ENCODE measurements around the gene TTI1. TPM values are rescaled to one million over a fixed set of nuclear protein-coding genes. Genes with fewer than 3 reads are reported as not detected.

Gene TTI1
- total and polyA plus RNA-seq, 2 experiments from 2014 or later: 15.1 TPM

DNA sequence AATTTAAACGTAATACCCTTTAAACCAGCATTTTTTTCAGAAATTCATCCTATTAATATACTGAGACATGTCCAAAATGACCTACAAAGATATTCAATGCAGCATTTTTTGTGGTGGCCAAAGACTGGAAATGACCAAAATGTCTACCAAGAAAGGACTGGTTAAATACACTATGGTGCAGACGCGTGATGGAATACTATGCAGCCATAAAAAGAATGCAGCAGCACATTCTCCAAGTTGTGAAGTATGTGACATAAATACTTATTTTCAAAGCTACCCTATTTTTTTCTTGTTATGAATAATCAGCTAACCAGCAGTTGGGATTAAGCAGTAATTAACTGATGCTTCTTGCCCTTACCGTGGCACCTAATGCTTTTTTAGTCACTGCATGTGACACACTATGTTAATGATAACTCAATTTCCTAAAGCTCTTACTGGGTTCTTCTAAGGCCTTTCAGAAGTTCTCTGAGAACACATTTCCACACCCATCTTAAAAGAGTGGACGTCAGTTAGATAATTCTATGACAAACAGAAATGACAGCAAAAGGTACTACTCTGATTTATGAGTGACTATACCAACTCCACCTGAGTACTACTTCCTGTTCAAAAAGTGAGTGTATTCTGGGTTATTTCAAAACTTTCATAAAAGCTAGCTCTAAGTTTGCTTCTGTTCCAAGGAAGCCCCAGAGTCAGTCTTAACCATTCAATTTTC lies 24.9 kb downstream of the TTI1 start:
- Histone ChIP-seq H3K4me3 (no peak overlapping the region), H3K27me3 (no peaks in the 10 kb centered on the region), H3K9me2 (replicated peaks; ENCODE audit: insufficient read depth) (no peaks in the 10 kb centered on the region), H2AFZ (no peak overlapping the region), H3K9me3 (ENCODE audit: low read depth) (no peaks in the 10 kb centered on the region), H3K27ac (no peak overlapping the region), H3K4me1 (ENCODE audit: insufficient read depth) (no peaks in the 10 kb centered on the region), H4K20me1 (ENCODE audit: insufficient read depth, poor library complexity, severe bottlenecking) (no peaks in the 10 kb centered on the region), H3K79me2 (peaks cover 26% of the 10 kb centered on the region), H3K36me3 (replicated peaks; ENCODE audit: insufficient read depth, low read depth) (peaks cover 3% of the 10 kb centered on the region), H3K4me2 (no peak overlapping the region)
- WGBS (ENCODE audit: low lambda C conversion rate, missing lambda C conversion rate): 81% methylated on average over 5 of the region's 5 CpGs
- TF ChIP-seq EZH2phosphoT487 (IDR thresholded peaks at IDR 0.05; ENCODE audit: low read depth, severe bottlenecking, unreplicated experiment) (no peak), EZH2 (IDR thresholded peaks at IDR 0.05; ENCODE audit: borderline replicate concordance) (no peak)
- TF ChIP-seq, protein P1, sequence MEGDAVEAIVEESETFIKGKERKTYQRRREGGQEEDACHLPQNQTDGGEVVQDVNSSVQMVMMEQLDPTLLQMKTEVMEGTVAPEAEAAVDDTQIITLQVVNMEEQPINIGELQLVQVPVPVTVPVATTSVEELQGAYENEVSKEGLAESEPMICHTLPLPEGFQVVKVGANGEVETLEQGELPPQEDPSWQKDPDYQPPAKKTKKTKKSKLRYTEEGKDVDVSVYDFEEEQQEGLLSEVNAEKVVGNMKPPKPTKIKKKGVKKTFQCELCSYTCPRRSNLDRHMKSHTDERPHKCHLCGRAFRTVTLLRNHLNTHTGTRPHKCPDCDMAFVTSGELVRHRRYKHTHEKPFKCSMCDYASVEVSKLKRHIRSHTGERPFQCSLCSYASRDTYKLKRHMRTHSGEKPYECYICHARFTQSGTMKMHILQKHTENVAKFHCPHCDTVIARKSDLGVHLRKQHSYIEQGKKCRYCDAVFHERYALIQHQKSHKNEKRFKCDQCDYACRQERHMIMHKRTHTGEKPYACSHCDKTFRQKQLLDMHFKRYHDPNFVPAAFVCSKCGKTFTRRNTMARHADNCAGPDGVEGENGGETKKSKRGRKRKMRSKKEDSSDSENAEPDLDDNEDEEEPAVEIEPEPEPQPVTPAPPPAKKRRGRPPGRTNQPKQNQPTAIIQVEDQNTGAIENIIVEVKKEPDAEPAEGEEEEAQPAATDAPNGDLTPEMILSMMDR (IDR thresholded peaks at IDR 0.05; ENCODE audit: poor library complexity): no peak
- DNase-seq (ENCODE audit: low spot score): no peak

DNA sequence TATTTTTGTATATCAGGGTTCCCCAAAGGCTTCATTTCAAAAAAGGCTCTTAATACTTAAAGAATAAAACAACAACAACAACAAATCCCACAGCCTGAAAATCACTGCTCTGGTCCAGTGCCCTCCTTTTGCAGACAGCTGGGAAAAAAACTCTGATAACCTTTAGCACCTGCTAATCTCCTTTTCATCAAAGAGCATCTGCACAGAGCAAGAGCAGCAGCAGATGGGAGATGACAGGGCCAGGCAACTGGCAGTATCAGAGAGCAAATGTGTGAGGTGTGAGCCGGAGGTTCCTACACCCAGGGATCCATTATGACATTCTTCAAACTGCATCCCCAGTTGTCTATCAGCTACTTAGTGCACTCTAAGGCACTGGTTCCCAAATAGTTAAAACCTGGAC lies 25.7 kb downstream of the TTI1 start:
- H3K36me3 ChIP-seq (replicated peaks; ENCODE audit: insufficient read depth, low read depth): peaks cover 3% of the 10 kb centered on the region
- 65% methylated on average over 1 of the region's 1 CpG for WGBS (ENCODE audit: low lambda C conversion rate, missing lambda C conversion rate)
- no peaks in the 10 kb centered on the region for H4K20me1 ChIP-seq (ENCODE audit: insufficient read depth, poor library complexity, severe bottlenecking)

DNA sequence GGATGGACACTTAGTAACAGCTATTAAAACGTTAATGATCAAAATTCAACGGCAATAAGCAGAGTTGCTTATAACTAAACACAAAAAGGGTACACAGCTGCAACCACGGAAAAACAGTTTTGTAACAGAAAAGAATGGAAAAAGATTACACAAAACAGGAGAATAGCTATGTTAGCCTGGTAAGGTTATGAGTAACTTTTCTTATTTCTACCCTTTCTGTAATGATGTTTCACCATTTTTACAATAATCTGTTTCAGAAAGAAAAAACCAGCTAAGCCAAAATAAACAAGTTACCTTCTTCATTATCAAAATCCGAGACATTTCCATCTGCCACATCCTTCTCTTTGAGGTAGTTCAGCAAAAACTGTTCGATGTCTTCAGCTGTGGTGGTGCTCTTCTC lies 27.4 kb downstream of the TTI1 start:
- TF ChIP-seq EZH2 (IDR thresholded peaks at IDR 0.05; ENCODE audit: borderline replicate concordance) (no peak), EZH2phosphoT487 (IDR thresholded peaks at IDR 0.05; ENCODE audit: low read depth, severe bottlenecking, unreplicated experiment) (no peak)
- TF ChIP-seq, protein P1 (IDR thresholded peaks at IDR 0.05; ENCODE audit: poor library complexity): no peak
- H3K4me2 ChIP-seq: no peak overlapping the region
- no peak for DNase-seq (ENCODE audit: low spot score)
- H3K27ac ChIP-seq: no peak overlapping the region
- H3K4me3 ChIP-seq: no peak overlapping the region
- no peaks in the 10 kb centered on the region for H4K20me1 ChIP-seq (ENCODE audit: insufficient read depth, poor library complexity, severe bottlenecking)
- WGBS (ENCODE audit: low lambda C conversion rate, missing lambda C conversion rate): 93% methylated on average over 5 of the region's 5 CpGs
- peaks cover 26% of the 10 kb centered on the region for H3K79me2 ChIP-seq
- no peak overlapping the region for H2AFZ ChIP-seq
- no peaks in the 10 kb centered on the region for H3K36me3 ChIP-seq (replicated peaks; ENCODE audit: insufficient read depth, low read depth)
- no peaks in the 10 kb centered on the region for H3K9me3 ChIP-seq (ENCODE audit: low read depth)
- H3K4me1 ChIP-seq (ENCODE audit: insufficient read depth): no peaks in the 10 kb centered on the region
- no peaks in the 10 kb centered on the region for H3K9me2 ChIP-seq (replicated peaks; ENCODE audit: insufficient read depth)
- no peaks in the 10 kb centered on the region for H3K27me3 ChIP-seq

More for the DNA sequence above, 25.7 kb downstream of the TTI1 start:
- Histone ChIP-seq H3K9me3 (ENCODE audit: low read depth) (no peaks in the 10 kb centered on the region), H3K79me2 (peaks cover 26% of the 10 kb centered on the region), H3K4me3 (no peak overlapping the region), H3K9me2 (replicated peaks; ENCODE audit: insufficient read depth) (no peaks in the 10 kb centered on the region), H2AFZ (no peak overlapping the region), H3K4me2 (no peak overlapping the region), H3K27me3 (no peaks in the 10 kb centered on the region), H3K27ac (no peak overlapping the region), H3K4me1 (ENCODE audit: insufficient read depth) (no peaks in the 10 kb centered on the region)
- no peak for DNase-seq (ENCODE audit: low spot score)
- TF ChIP-seq, protein P1 (IDR thresholded peaks at IDR 0.05; ENCODE audit: poor library complexity): no peak
- TF ChIP-seq EZH2phosphoT487 (IDR thresholded peaks at IDR 0.05; ENCODE audit: low read depth, severe bottlenecking, unreplicated experiment) (no peak), EZH2 (IDR thresholded peaks at IDR 0.05; ENCODE audit: borderline replicate concordance) (no peak)

Data from hepatocyte (in vitro differentiated cells).